Kidney glomerular epithelial cell (primary cell): ENCODE measurements around the gene PRUNE2.

ENCODE experiments used
- DNase-seq: peaks from one replicate; lab custom pipeline; 2025; lab: John Stamatoyannopoulos, UW

The PRUNE2 gene

GRCh38 chr9:76902395-76902794 is 3.5 kb downstream of the PRUNE2 start:
- no peak for DNase-seq

- DNase-seq, result no peak
Observed at GRCh38 chr9:76901801-76902200, 4.1 kb downstream of the PRUNE2 start.

GRCh38 chr9:76900884-76901440 is 5.0 kb downstream of the PRUNE2 start:
- DNase-seq, result no peak

- no peak for DNase-seq
Observed at GRCh38 chr9:76898786-76899185, 7.1 kb downstream of the PRUNE2 start.

GRCh38 chr9:76897804-76898525 is 7.9 kb downstream of the PRUNE2 start:
- DNase-seq, result no peak

- DNase-seq, result peak; percentile 18
Observed at GRCh38 chr9:76896035-76896434, 9.9 kb downstream of the PRUNE2 start.

- no peak for DNase-seq
Observed at GRCh38 chr9:76895186-76895585, 10.7 kb downstream of the PRUNE2 start.

GRCh38 chr9:76894198-76894597 is 11.7 kb downstream of the PRUNE2 start:
- no peak for DNase-seq

- DNase-seq, result no peak
Observed at GRCh38 chr9:76893395-76893932, 12.4 kb downstream of the PRUNE2 start.

- no peak for DNase-seq
Observed at GRCh38 chr9:76891874-76892273, 14.0 kb downstream of the PRUNE2 start.

- no peak for DNase-seq
Observed at GRCh38 chr9:76891279-76891678, 14.6 kb downstream of the PRUNE2 start.

- DNase-seq, result peak; percentile 40
Observed at GRCh38 chr9:76887951-76888350, 18.0 kb downstream of the PRUNE2 start.

GRCh38 chr9:76887003-76887821 is 18.7 kb downstream of the PRUNE2 start:
- peak; percentile 44 for DNase-seq

- DNase-seq, result no peak
Observed at GRCh38 chr9:76886318-76886717, 19.6 kb downstream of the PRUNE2 start.

GRCh38 chr9:76884823-76885222 is 21.1 kb downstream of the PRUNE2 start:
- no peak for DNase-seq

GRCh38 chr9:76883341-76883855 is 22.5 kb downstream of the PRUNE2 start:
- no peak for DNase-seq

GRCh38 chr9:76882686-76883085 is 23.2 kb downstream of the PRUNE2 start:
- no peak for DNase-seq

- DNase-seq, result no peak
Observed at GRCh38 chr9:76880210-76880609, 25.7 kb downstream of the PRUNE2 start.

- DNase-seq, result no peak
Observed at GRCh38 chr9:76878933-76879332, 27.0 kb downstream of the PRUNE2 start.

GRCh38 chr9:76877961-76878360 is 28.0 kb downstream of the PRUNE2 start:
- DNase-seq, result no peak

GRCh38 chr9:76876098-76876497 is 29.8 kb downstream of the PRUNE2 start:
- peak; percentile 43 for DNase-seq

GRCh38 chr9:76873821-76874220 is 32.1 kb downstream of the PRUNE2 start:
- no peak for DNase-seq
